DND-41 (cell line): ENCODE data around the gene TBRG1.

Experiments
- ATAC-seq: fragments of 200-7000 bp; cut with Tn5 transposase; 3 replicates; pipeline ENCODE4 v1.9.1; 2021; ENCODE audit warnings: low read depth; ENCODE audit not compliant: insufficient read depth
- DNase-seq: peaks from one replicate; pipeline ENCODE4 v3.0.0-alpha.2; 2020
- H2AFZ ChIP-seq: 2 replicates; pipeline ENCODE4 v1.6.0; 2012; ENCODE audit warnings: low read depth, low read length
- H3K27ac ChIP-seq: 2 replicates; pipeline ENCODE4 v1.5.1; 2012; ENCODE audit warnings: low read length, inconsistent platforms
- H3K27me3 ChIP-seq: fragments of 200-600 bp; sonication (generic); 2 replicates; pipeline ENCODE4 v1.6.0; 2012; ENCODE audit warnings: low read length, mild to moderate bottlenecking, inconsistent platforms; ENCODE audit not compliant: insufficient read depth, poor library complexity
- H3K36me3 ChIP-seq: 2 replicates; pipeline ENCODE4 v1.5.1; 2012; ENCODE audit warnings: low read length, inconsistent platforms; ENCODE audit not compliant: insufficient read depth
- H3K4me1 ChIP-seq: 2 replicates; pipeline ENCODE4 v1.5.1; 2012; ENCODE audit warnings: mild to moderate bottlenecking, low read length; ENCODE audit not compliant: insufficient read depth
- H3K4me2 ChIP-seq: 2 replicates; pipeline ENCODE4 v1.6.0; 2012; ENCODE audit warnings: mild to moderate bottlenecking, moderate library complexity, low read length, inconsistent platforms; ENCODE audit not compliant: insufficient read depth
- H3K4me3 ChIP-seq, 2 experiments: fragments of 200-600 bp in 1 of 2; shearing (Covaris generic) in 1 of 2; 2 replicates each; pipeline ENCODE4 v1.5.1; 2012 to 2016; ENCODE audit warnings: inconsistent platforms in 2 of 2, low read length in 2 of 2, mild to moderate bottlenecking in 2 of 2, low read depth in 1 of 2, moderate library complexity in 1 of 2
- H3K79me2 ChIP-seq: 2 replicates; pipeline ENCODE4 v1.6.0; 2012; ENCODE audit warnings: low read length, inconsistent platforms; ENCODE audit not compliant: insufficient read depth
- H3K9ac ChIP-seq: 2 replicates; pipeline ENCODE4 v1.6.0; 2012; ENCODE audit warnings: low read depth, mild to moderate bottlenecking, inconsistent platforms, low read length, moderate library complexity
- H3K9me3 ChIP-seq: 2 replicates; pipeline ENCODE4 v1.5.1; 2012; ENCODE audit warnings: low read length, moderate library complexity, mild to moderate bottlenecking, inconsistent platforms; ENCODE audit not compliant: insufficient read depth, severe bottlenecking
- H4K20me1 ChIP-seq: 2 replicates; pipeline ENCODE4 v1.6.0; 2012; ENCODE audit warnings: low read length; ENCODE audit not compliant: insufficient read depth
- EZH2 ChIP-seq: IDR thresholded peaks from 3 replicates; pipeline ENCODE4 v1.6.1; 2012; ENCODE audit warnings: borderline replicate concordance, low read depth, mild to moderate bottlenecking, moderate library complexity, low read length, inconsistent platforms; ENCODE audit not compliant: severe bottlenecking
- TF ChIP-seq, protein P1 (sequence below): IDR thresholded peaks from 2 replicates; pipeline ENCODE4 v1.5.1; 2012; ENCODE audit warnings: borderline replicate concordance, low read length, moderate library complexity, mild to moderate bottlenecking; ENCODE audit not compliant: poor library complexity, severe bottlenecking; ENCODE audit errors: extremely low read depth

TBRG1 gene

GRCh38 chr11:124646148-124646547 lies 23.5 kb downstream of the TBRG1 start:
- peaks cover 10% of the 10 kb centered on the region for H3K27me3 ChIP-seq
- no peak overlapping the region for H3K4me2 ChIP-seq
- H3K79me2 ChIP-seq, result no peaks in the 10 kb centered on the region
- no peak overlapping the region for H3K9ac ChIP-seq
- no peaks in the 10 kb centered on the region for H3K9me3 ChIP-seq
- no peak overlapping the region for H3K27ac ChIP-seq
- H2AFZ ChIP-seq, result no peak overlapping the region
- H3K4me1 ChIP-seq, result peaks cover 9% of the 10 kb centered on the region; the same call in 1 of the 2 replicates
- ATAC-seq, result no peak
- H4K20me1 ChIP-seq, result no peaks in the 10 kb centered on the region
- no peak overlapping the region for H3K4me3 ChIP-seq
- DNase-seq, result no peak
- TF ChIP-seq, protein P1, sequence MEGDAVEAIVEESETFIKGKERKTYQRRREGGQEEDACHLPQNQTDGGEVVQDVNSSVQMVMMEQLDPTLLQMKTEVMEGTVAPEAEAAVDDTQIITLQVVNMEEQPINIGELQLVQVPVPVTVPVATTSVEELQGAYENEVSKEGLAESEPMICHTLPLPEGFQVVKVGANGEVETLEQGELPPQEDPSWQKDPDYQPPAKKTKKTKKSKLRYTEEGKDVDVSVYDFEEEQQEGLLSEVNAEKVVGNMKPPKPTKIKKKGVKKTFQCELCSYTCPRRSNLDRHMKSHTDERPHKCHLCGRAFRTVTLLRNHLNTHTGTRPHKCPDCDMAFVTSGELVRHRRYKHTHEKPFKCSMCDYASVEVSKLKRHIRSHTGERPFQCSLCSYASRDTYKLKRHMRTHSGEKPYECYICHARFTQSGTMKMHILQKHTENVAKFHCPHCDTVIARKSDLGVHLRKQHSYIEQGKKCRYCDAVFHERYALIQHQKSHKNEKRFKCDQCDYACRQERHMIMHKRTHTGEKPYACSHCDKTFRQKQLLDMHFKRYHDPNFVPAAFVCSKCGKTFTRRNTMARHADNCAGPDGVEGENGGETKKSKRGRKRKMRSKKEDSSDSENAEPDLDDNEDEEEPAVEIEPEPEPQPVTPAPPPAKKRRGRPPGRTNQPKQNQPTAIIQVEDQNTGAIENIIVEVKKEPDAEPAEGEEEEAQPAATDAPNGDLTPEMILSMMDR, result no peak
- TF ChIP-seq EZH2, result no peak
- no peaks in the 10 kb centered on the region for H3K36me3 ChIP-seq

- Histone ChIP-seq H3K79me2 (no peaks in the 10 kb centered on the region), H3K4me3 (no peak overlapping the region), H4K20me1 (no peaks in the 10 kb centered on the region), H3K9ac (no peak overlapping the region), H2AFZ (no peak overlapping the region), H3K4me2 (no peak overlapping the region), H3K27ac (no peak overlapping the region), H3K9me3 (no peaks in the 10 kb centered on the region), H3K4me1 (peaks cover 6% of the 10 kb centered on the region; the same call in 1 of the 2 replicates), H3K36me3 (no peaks in the 10 kb centered on the region), H3K27me3 (peaks cover 10% of the 10 kb centered on the region)
- DNase-seq (no peak), ATAC-seq (no peak)
- TF ChIP-seq, protein P1, result no peak
- no peak for TF ChIP-seq EZH2
These were observed 25.9 kb downstream of the TBRG1 start for GRCh38 chr11:124648610-124649009.

- no peak overlapping the region for H3K4me2 ChIP-seq
- H3K79me2 ChIP-seq, result no peaks in the 10 kb centered on the region
- H3K36me3 ChIP-seq, result no peaks in the 10 kb centered on the region
- H3K4me3 ChIP-seq, result no peak overlapping the region
- TF ChIP-seq EZH2, result no peak
- TF ChIP-seq, protein P1, result no peak
- no peak overlapping the region for H3K27ac ChIP-seq
- H3K4me1 ChIP-seq, result no peaks in the 10 kb centered on the region
- ATAC-seq (no peak), DNase-seq (no peak)
- H3K27me3 ChIP-seq, result peaks cover 12% of the 10 kb centered on the region
- H4K20me1 ChIP-seq, result no peaks in the 10 kb centered on the region
- no peak overlapping the region for H2AFZ ChIP-seq
- H3K9ac ChIP-seq, result no peak overlapping the region
- H3K9me3 ChIP-seq, result no peaks in the 10 kb centered on the region
These were observed 34.3 kb downstream of the TBRG1 start for GRCh38 chr11:124656774-124657630.
